ENCODE data around the gene REG3A. TPM values are rescaled to one million over a fixed set of nuclear protein-coding genes. Genes with fewer than 3 reads are reported as not detected.

The REG3A gene
- total and polyA plus RNA-seq, 2 donors (not counting 1 experiment from before 2014, with no cell fraction given), result not detected

GRCh38 chr2:79159030-79159429 is 523 bp downstream of the REG3A start:
- H3K27ac ChIP-seq (ENCODE audit: insufficient read depth, low read length), result no peak overlapping the region
- no peaks in the 10 kb centered on the region for H3K9me3 ChIP-seq (ENCODE audit: control insufficient read depth, insufficient read depth, low read depth, low read length)
- no peaks in the 10 kb centered on the region for H4K20me1 ChIP-seq (ENCODE audit: control insufficient read depth, extremely low read depth, insufficient read depth, low read length)
- TF ChIP-seq EZH2 (IDR thresholded peaks at IDR 0.05; ENCODE audit: low read length, missing control alignments) (no peak), CTCF (conservative IDR thresholded peaks at IDR 0.05 in 1 of 2, IDR thresholded peaks at IDR 0.05 in 1 of 2; ENCODE audit: low read depth in 1 of 2, low read length in 2 of 2) (no peak)
- H3K36me3 ChIP-seq (ENCODE audit: control insufficient read depth, insufficient read depth, low read length), result no peaks in the 10 kb centered on the region
- no peak overlapping the region for H3K9ac ChIP-seq (ENCODE audit: insufficient read depth, low read length)
- no peaks in the 10 kb centered on the region for H3K4me1 ChIP-seq (ENCODE audit: control insufficient read depth, extremely low read depth, insufficient read depth, low read length)
- H3K4me2 ChIP-seq (ENCODE audit: extremely low read depth, insufficient read depth, low read length), result no peak overlapping the region
- no peak overlapping the region for H2AFZ ChIP-seq (ENCODE audit: low read length)
- no peak overlapping the region for H3K4me3 ChIP-seq (replicated peaks in 1 of 4; ENCODE audit: control extremely low read depth in 1 of 4, insufficient read depth in 1 of 4, low read depth in 3 of 4, low read length in 4 of 4)
- no peak for DNase-seq (ENCODE audit: low read depth in 2 of 2)
- no peaks in the 10 kb centered on the region for H3K27me3 ChIP-seq (ENCODE audit: control insufficient read depth, insufficient read depth, low read length)
- no peaks in the 10 kb centered on the region for H3K79me2 ChIP-seq (ENCODE audit: control insufficient read depth, insufficient read depth, low read length)

- H3K79me2 ChIP-seq (ENCODE audit: control insufficient read depth, insufficient read depth, low read length), result no peaks in the 10 kb centered on the region
- no peaks in the 10 kb centered on the region for H3K4me1 ChIP-seq (ENCODE audit: control insufficient read depth, extremely low read depth, insufficient read depth, low read length)
- no peak overlapping the region for H3K4me2 ChIP-seq (ENCODE audit: extremely low read depth, insufficient read depth, low read length)
- H4K20me1 ChIP-seq (ENCODE audit: control insufficient read depth, extremely low read depth, insufficient read depth, low read length), result no peaks in the 10 kb centered on the region
- H3K27me3 ChIP-seq (ENCODE audit: control insufficient read depth, insufficient read depth, low read length), result no peaks in the 10 kb centered on the region
- no peak overlapping the region for H3K27ac ChIP-seq (ENCODE audit: insufficient read depth, low read length)
- no peak for DNase-seq (ENCODE audit: low read depth in 2 of 2)
- H2AFZ ChIP-seq (ENCODE audit: low read length), result no peak overlapping the region
- H3K4me3 ChIP-seq (replicated peaks in 1 of 4; ENCODE audit: control extremely low read depth in 1 of 4, insufficient read depth in 1 of 4, low read depth in 3 of 4, low read length in 4 of 4), result no peak overlapping the region
- H3K9ac ChIP-seq (ENCODE audit: insufficient read depth, low read length), result no peak overlapping the region
- H3K9me3 ChIP-seq (ENCODE audit: control insufficient read depth, insufficient read depth, low read depth, low read length), result no peaks in the 10 kb centered on the region
- H3K36me3 ChIP-seq (ENCODE audit: control insufficient read depth, insufficient read depth, low read length), result no peaks in the 10 kb centered on the region
- TF ChIP-seq CTCF (conservative IDR thresholded peaks at IDR 0.05 in 1 of 2, IDR thresholded peaks at IDR 0.05 in 1 of 2; ENCODE audit: low read depth in 1 of 2, low read length in 2 of 2), result no peak
- no peak for TF ChIP-seq EZH2 (IDR thresholded peaks at IDR 0.05; ENCODE audit: low read length, missing control alignments)
These were observed 3.6 kb downstream of the REG3A start for GRCh38 chr2:79155826-79156476.

- no peaks in the 10 kb centered on the region for H3K9me3 ChIP-seq (ENCODE audit: control insufficient read depth, insufficient read depth, low read depth, low read length)
- DNase-seq (ENCODE audit: low read depth in 2 of 2), result no peak
- no peak overlapping the region for H3K9ac ChIP-seq (ENCODE audit: insufficient read depth, low read length)
- H3K4me1 ChIP-seq (ENCODE audit: control insufficient read depth, extremely low read depth, insufficient read depth, low read length), result no peaks in the 10 kb centered on the region
- no peaks in the 10 kb centered on the region for H3K79me2 ChIP-seq (ENCODE audit: control insufficient read depth, insufficient read depth, low read length)
- no peak overlapping the region for H3K4me2 ChIP-seq (ENCODE audit: extremely low read depth, insufficient read depth, low read length)
- TF ChIP-seq EZH2 (IDR thresholded peaks at IDR 0.05; ENCODE audit: low read length, missing control alignments) (no peak), CTCF (conservative IDR thresholded peaks at IDR 0.05 in 1 of 2, IDR thresholded peaks at IDR 0.05 in 1 of 2; ENCODE audit: low read depth in 1 of 2, low read length in 2 of 2) (no peak)
- no peak overlapping the region for H3K27ac ChIP-seq (ENCODE audit: insufficient read depth, low read length)
- no peaks in the 10 kb centered on the region for H4K20me1 ChIP-seq (ENCODE audit: control insufficient read depth, extremely low read depth, insufficient read depth, low read length)
- no peak overlapping the region for H3K4me3 ChIP-seq (replicated peaks in 1 of 4; ENCODE audit: control extremely low read depth in 1 of 4, insufficient read depth in 1 of 4, low read depth in 3 of 4, low read length in 4 of 4)
- no peaks in the 10 kb centered on the region for H3K27me3 ChIP-seq (ENCODE audit: control insufficient read depth, insufficient read depth, low read length)
- no peaks in the 10 kb centered on the region for H3K36me3 ChIP-seq (ENCODE audit: control insufficient read depth, insufficient read depth, low read length)
- no peak overlapping the region for H2AFZ ChIP-seq (ENCODE audit: low read length)
These were observed 20.1 kb downstream of the REG3A start for GRCh38 chr2:79139423-79139822.

Data from fibroblast of lung (primary cell).